ENCODE data around the gene CEBPZOS. TPM values are rescaled to one million over a fixed set of nuclear protein-coding genes. Genes with fewer than 3 reads are reported as not detected.

Gene CEBPZOS
- total RNA-seq, 1 experiment from 2014 or later = 1.5 TPM

GRCh38 chr2:37191747-37192146 is 4.5 kb upstream of the CEBPZOS start:
- Histone ChIP-seq H2BK5ac (ENCODE audit: insufficient read length, low read length) (no peak overlapping the region), H3K9me3 (ENCODE audit: control insufficient read depth, low read depth, low read length) (no peaks in the 10 kb centered on the region), H2BK20ac (ENCODE audit: low read depth, low read length, poor library complexity, severe bottlenecking) (no peak overlapping the region), H3K4me1 (ENCODE audit: insufficient read depth, low read length) (peaks cover 12% of the 10 kb centered on the region; the same call in 1 of the 2 replicates), H3K27ac (ENCODE audit: insufficient read length, low read depth, low read length) (no peak overlapping the region), H3K56ac (ENCODE audit: insufficient read length, low read depth, low read length) (no peak overlapping the region), H2BK12ac (ENCODE audit: insufficient read length, low read depth, low read length) (no peak overlapping the region), H2AK5ac (ENCODE audit: insufficient read length, low read length) (no peak overlapping the region), H3K14ac (ENCODE audit: insufficient read depth, low read length) (no peak overlapping the region), H3K18ac (ENCODE audit: insufficient read length, low read depth, low read length) (no peak overlapping the region), H4K20me1 (ENCODE audit: control insufficient read depth, insufficient read depth, insufficient read length) (no peaks in the 10 kb centered on the region), H3K23me2 (ENCODE audit: insufficient read length, low read depth, low read length, poor library complexity, severe bottlenecking) (no peaks in the 10 kb centered on the region), H2BK15ac (ENCODE audit: low read depth, low read length) (no peak overlapping the region), H3T11ph (ENCODE audit: low read length) (no peak overlapping the region), H3K79me1 (ENCODE audit: insufficient read depth, low read depth, low read length, poor library complexity, severe bottlenecking) (no peaks in the 10 kb centered on the region), H3K23ac (ENCODE audit: insufficient read length, low read depth, low read length) (no peak overlapping the region), H3K4me2 (ENCODE audit: insufficient read depth, insufficient read length, low read length) (no peak overlapping the region), H3K27me3 (ENCODE audit: insufficient read depth, low read length) (no peaks in the 10 kb centered on the region), H2AFZ (ENCODE audit: low read length) (no peak overlapping the region), H4K5ac (ENCODE audit: insufficient read length, low read depth, low read length) (no peak overlapping the region), H4K8ac (replicated peaks; ENCODE audit: insufficient read length, low read depth, low read length) (no peak overlapping the region), H3K79me2 (ENCODE audit: insufficient read depth, low read length) (no peaks in the 10 kb centered on the region; the same call in 1 of the 2 replicates), H3K4ac (ENCODE audit: low read depth, low read length) (no peak overlapping the region), H4K91ac (ENCODE audit: insufficient read length, low read depth, low read length) (no peak overlapping the region), H2BK120ac (ENCODE audit: low read depth, low read length, poor library complexity, severe bottlenecking) (no peak overlapping the region), H3K9ac (ENCODE audit: extremely low read depth, insufficient read length, low read length) (no peak overlapping the region)
- TF ChIP-seq CTCF (conservative IDR thresholded peaks at IDR 0.05) = no peak
- Mint-ChIP-seq H3K36me3 (ENCODE audit: insufficient read depth in 1 of 3, low read depth in 3 of 3) (peaks cover 0 to 5% (median 0%) of the 10 kb centered on the region in 3 experiments; a peak in 2 of 7 replicates), H3K9me3 (no peaks in the 10 kb centered on the region), H3K27ac (peak overlapping the region; percentile 65 to 93 (median 85); a peak in 6 of 7 replicates), H3K27me3 (ENCODE audit: low read depth) (no peaks in the 10 kb centered on the region), H3K4me1 (peaks cover 52 to 53% of the 10 kb centered on the region in 2 experiments), H3K4me3 (no peak overlapping the region)
- peak; percentile 36 for DNase-seq
- no CpG with 5 or more reads among the region's 6 CpGs for WGBS (ENCODE audit: extremely low coverage, insufficient read length, low lambda C conversion rate)
